Right forelimb (tissue), 1 donor: ENCODE data around the gene NBL1.

ENCODE experiments used
- DNase-seq: peaks from one replicate; pipeline ENCODE4 v3.0.0-alpha.2; 2018

NBL1 gene

DNA sequence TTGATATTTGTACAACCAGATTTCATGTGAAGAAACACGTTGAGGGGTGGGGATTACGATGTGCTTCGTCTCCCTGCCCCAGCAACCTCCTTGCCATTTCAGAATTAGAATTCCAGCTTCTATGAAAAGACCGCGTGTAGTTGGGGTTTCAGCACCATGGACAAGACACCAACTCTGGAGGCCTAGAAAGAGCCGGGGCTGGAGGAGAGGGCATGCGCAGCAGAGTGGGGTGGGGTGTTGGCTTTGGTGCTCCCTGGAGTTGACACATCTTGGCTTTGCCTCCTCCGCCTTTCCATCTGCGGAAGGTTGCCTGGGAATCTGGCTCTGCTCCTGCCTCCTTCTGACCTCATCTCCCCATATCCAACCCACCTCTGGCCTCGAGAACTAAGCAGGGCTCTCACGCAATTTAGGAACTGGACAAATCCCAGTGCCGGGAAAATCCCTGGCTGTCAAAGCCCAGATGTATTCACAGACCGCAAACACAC lies 32.4 kb downstream of the NBL1 start:
- DNase-seq: peak; percentile 74

DNA sequence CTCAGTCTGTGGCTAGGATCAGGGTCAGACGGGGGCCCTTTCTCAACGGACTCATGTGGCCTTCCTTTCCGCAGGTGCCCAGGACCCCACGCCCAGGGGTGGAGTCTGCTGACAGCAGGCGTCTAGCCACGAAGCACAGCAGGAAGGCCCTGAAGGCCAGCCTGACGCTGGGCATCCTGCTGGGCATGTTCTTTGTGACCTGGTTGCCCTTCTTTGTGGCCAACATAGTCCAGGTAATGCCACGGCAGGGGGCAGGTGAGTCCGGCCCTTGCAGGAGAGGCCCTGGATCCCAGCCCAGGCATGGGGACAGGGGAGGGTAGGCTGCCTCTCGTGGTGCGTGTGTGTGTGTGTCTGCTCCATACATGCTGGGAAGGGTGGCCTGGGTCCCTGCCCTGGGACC lies 34.4 kb downstream of the NBL1 start:
- no peak for DNase-seq

DNA sequence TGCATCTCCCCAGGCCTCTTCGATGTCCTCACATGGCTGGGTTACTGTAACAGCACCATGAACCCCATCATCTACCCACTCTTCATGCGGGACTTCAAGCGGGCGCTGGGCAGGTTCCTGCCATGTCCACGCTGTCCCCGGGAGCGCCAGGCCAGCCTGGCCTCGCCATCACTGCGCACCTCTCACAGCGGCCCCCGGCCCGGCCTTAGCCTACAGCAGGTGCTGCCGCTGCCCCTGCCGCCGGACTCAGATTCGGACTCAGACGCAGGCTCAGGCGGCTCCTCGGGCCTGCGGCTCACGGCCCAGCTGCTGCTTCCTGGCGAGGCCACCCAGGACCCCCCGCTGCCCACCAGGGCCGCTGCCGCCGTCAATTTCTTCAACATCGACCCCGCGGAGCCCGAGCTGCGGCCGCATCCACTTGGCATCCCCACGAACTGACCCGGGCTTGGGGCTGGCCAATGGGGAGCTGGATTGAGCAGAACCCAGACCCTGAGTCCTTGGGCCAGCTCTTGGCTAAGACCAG lies 34.9 kb downstream of the NBL1 start:
- DNase-seq: no peak

DNA sequence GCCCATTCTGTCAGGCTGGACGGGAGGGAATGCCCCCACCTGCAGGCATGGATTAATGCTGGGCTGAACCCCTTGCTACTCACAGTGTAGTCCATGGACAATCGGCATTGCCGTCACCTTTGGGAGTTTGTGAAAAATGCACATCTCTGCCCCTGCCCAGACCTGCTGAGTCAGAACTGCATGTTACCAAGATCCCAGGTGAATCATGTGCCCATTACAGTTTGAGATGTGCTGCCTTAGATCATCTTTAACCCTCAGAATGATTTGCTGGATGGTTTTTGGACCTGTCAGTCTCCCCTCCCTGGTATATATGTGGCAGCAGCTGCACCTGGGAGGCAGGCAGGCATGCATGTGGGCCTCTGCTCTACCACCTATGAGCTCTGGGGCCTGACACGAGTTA lies 35.6 kb downstream of the NBL1 start:
- DNase-seq: no peak

DNA sequence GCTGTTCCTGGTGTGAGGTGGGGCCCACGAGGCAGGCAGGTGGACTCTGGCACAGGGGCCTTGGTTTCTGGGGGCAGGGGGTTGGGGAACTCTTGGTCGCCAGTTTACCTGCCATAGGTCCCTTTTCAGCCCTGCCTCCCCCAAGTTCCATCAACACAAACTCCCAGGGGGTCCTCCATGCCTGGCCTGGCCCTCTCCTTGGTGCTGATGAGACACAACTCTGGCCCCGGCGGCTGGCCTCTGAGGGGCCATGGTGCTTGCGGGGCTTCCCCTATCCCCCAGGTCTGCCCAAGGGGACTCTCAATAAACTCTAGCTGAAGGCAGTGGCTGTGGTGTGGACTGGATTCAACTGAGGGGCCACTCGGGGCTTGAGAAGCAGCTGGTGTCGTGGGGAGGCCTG lies 36.5 kb downstream of the NBL1 start:
- no peak for DNase-seq

DNA sequence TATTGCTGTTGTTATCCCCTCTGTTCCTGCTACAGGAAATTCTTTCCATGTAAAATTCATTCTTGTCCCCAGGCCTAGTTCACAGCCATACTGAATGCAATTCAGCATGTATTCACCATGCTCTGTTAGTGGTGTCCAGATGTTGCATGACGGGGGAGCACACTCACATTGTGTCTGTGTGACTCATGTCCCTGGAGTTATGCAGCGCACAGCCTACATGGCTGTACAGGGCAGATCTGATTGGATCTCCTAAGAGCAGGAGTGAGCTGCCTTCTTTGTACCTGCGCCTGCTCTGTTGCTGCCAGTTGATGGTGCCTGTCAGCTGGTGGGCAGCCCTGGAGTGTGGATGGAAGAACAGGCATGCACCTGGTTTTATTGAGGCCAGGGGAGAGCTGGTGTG lies 38.1 kb downstream of the NBL1 start:
- DNase-seq: no peak

DNA sequence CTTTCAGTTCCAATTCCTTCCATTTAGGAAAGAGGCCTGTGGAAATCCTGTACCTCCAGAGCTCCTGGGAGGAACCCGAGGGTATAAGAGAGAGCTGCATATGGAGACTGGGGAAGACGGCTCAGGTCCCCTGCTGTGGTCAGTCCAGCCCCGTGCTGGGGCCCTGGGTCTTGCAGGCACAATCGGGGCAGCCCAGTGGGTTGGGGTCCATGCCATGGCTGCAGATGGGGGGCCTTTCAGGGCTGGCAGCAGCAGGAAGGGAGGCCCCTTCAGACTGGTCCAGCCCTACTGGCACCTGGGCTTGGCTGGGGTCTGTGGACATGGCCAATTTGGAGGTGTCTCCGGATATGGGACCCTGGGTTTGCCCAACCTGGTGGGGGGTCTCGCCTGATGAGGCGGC lies 38.8 kb downstream of the NBL1 start:
- DNase-seq: no peak

DNA sequence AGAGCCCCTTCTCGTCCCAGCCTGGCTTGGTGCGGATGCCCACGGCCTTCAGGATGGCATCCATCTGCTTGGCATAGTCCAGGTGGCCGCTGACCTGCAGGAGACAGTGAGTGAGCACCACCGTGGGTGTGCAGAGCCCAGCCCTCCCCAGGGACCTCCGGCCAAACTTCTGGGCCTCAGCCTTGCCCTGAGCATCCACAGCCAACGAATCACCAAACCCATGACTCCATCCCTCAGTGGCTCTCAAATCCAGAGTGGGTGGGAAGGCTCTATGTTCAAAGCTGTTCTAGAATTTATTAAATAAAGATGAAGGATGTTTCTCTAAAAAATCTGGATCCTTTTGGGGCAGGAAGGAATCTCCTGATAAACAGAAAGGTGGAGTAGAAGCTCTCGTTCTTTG lies 39.2 kb downstream of the NBL1 start:
- no peak for DNase-seq

DNA sequence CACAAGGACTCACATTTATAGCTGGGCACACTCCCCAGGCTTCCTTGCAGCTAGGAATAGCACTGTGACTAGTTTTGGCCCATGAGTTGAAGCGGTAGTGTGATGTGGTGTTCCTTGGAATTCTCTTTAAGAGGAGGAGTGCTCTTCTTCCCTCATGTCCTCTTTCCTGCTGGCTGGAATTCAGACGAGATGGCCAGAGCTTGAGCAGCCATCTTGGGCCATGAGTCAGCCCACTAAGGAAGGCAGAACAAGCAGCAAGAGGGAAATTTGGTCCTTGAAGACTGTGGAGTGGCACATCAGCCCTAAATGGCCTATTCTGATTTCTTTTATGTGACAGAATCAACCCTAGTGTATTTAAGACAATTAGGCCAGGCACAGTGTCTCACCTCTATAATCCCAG lies 40.6 kb downstream of the NBL1 start:
- DNase-seq: no peak

DNA sequence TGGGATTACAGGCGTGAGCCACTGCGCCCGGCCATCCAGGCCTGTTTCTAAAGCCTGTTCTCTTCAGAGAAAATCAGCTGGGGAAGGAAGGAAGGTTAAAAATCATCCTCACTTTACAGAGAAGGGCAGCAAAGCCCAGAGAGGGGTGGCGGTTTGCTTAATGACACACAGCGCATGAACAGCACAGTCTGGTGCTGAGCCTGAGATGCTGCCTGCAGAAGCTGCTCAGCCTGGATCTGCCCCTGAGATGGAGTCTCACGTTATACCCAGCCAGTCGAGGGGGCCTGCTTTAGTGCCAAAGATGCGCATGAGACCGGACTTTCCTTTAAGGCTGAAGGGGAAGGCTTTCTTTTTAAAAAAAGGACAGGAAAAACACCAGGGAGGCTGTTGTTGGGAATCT lies 41.9 kb downstream of the NBL1 start:
- no peak for DNase-seq

DNA sequence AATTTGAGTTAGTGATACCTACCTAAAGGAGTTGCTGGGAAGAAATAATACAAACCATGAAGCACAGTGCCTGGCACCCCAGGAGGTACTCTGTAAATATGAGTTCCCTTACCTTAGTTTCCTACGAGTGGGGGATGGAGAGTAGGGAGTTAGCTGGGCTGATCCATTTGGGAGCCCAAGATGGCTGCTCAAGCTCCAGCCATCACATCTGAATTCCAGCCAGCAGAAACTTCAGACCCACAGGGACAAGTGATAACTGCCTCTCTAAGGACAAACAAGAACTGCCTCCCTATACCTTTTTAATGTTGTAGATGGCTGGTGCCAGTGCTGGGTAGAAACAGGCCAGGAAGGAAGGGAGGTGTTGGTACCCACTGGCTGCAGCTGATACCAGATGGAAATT lies 43.3 kb downstream of the NBL1 start:
- no peak for DNase-seq

DNA sequence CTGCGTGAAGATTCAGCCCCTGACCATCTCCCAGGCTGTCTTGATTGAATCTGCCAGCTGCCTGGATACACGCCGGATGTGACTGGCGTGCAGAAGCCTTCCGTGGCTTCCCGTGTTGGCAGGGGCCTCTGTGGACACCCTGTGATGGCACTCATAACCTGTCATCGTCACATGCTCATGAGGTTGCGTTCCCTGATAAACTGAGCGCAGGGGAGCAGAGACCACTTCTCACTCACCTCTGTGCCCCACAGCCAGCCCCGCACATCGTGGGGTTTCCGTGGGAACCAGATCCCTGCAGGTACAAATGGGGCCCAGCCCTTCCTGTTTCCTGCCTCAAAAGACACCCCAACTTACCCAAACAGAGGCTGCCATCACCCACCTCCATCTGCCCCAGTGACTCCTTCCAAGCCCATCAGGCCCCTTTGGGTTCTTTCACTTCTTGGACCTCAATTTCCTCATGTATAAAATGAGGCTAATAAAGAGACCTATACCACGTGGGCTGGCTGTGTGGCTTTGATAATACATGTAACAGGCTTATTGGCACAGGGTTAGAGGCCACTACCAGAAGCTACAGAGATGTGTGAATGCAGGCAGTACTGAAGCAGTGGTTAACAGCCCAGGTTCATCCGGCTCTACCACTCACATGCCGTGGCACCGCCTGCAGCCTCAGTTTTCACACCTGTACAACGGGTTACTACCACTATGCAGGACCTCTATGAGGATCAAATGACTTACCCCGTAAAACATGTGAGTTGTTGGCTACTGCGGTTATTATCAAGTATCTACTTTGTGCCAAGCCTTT lies 44.1 kb downstream of the NBL1 start:
- DNase-seq: no peak

DNA sequence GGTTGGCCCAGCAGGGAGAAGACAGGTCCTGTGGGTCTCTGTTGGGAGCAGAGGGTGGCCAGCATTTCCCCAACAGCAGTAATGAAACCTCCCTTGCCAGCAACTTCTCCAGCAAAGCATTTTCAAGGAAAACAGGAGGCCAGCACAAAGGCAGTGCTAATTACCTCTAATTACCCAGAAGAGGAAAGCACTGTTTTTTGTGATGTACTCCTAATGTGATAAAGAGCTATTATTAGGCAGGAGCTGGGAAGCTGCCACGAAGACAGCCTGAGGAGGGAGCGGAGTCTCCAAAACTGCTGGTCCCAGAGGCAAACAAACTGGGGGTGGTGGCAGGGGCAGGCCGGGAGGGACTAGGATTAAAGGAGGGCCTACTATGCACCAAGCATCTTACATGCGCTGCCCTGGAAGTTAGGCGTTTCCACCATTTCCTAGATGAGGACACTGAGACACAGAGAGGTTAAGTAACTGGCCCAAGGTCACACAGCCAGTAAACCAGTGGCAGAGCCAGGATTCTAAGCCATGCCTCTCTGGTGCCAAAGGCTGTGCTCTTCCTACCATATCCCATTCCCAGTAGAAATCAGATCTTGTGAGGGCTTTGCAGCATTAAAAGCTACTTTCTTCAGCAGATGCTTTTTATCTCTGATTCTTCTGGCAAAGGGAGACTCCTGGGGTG lies 45.1 kb downstream of the NBL1 start:
- DNase-seq: no peak

DNA sequence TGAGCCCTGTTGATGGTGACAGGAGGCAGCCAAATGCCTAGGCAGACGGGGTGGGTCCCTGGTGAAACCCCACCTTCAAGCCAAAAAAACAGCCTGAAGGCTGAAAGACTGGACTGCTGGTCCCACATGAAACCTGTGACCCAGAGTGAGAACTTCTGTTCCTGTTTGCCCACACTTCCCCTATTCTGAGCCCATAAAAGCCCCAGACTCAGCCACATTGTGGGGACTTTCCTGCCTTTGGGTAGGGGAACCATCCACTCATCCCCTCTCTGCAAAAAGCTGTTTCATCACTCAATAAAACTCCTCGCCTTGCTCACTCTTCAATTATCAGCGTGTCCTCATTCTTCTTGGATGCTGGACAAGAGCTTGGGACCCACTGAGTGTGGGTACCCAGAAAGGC lies 45.7 kb downstream of the NBL1 start:
- no peak for DNase-seq

DNA sequence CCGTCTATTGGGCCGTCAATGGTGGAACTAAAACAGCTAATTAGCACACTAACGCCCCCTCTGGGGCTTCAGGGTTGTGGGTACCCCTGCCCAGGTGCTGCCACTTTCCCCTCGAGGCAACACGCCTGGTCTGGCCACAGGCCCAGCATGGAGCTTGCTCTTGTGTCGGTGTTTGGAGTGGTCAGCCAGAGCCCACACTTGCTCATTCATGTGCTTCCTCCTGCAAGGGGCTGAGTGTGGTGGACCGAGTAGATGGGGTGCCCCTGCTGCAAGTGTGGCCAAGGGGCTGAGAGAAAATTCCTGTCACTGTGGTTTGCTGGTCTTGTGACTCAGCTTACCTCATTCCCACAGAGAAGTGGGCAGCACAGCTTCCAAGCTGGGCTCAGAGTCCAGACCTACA lies 46.2 kb downstream of the NBL1 start:
- no peak for DNase-seq

DNA sequence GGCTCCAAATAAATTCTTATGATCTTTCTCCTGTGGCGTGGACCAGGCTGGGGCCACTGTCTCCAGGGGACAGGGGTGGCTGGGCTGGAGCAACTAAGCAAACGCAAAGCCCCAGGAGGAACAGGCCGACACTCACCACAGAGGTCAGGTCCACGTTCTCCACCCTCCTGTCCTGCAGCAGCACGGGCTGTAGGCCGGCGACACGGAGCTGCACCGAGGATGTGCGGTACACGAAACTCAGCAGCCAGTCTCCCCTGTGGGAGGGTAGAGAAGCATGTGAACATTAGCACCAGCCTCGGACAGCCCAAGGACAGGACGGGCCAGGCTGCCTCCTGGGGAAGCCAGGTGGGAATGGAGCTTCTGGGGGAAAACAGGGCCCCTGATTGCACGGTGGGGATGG lies 50.2 kb downstream of the NBL1 start:
- no peak for DNase-seq

DNA sequence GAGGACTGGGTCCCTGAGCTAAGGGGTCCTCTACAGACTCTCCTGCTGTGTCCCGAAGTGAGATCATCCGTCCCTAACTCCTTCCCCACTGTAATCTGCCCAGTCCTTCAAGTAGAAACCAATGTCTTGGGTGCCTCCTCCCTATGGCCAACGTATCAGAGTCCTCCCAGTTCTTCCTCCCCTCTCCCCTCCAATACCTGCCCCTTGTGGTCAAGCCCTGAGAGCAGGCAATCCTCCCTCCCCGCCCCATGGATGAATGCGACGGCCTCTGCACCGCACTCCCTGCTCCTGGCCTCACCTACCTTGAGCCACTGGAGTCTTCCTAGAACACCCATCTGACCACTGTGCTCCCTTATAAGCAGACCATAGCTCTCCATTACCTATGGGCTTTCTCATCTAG lies 51.7 kb downstream of the NBL1 start:
- no peak for DNase-seq

DNA sequence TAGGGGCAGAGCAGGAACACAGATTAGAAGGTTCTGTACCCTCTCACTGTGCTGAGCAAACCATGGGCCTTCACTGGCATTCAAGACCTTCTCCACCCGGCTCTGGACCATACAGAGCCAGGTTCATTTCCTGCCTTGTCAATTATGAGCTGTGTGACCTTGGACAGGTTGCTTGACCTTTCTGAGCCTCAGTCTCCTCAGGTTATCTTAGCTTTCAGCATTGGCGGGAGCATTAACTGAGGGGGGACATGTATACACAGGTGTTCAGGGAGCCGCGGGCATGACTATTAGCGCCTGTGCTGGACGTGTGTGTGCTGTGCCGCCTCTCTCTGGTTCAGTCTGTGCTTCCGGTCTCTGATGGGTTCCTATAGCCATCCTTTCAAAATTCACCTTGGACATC lies 52.7 kb downstream of the NBL1 start:
- no peak for DNase-seq

DNA sequence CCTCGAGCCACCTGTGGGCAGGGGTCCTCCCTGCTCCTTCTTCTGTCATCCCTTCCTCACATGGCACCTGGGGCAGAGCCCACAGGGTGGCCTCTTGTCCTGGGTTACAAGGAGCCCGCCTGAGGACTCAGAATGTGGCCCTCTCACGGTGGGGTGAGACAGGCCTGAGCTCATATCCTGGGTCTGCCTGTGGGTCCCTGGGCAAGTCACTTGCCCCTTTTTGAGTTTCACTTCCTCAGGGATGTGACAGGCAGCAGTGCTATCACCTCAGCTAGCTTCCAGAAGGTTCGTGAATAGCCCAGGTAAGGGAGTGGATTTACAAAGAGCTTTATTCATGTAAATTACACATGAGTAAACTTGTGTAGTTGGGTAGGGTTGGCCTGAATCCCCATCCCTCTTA lies 54.1 kb downstream of the NBL1 start:
- no peak for DNase-seq

DNA sequence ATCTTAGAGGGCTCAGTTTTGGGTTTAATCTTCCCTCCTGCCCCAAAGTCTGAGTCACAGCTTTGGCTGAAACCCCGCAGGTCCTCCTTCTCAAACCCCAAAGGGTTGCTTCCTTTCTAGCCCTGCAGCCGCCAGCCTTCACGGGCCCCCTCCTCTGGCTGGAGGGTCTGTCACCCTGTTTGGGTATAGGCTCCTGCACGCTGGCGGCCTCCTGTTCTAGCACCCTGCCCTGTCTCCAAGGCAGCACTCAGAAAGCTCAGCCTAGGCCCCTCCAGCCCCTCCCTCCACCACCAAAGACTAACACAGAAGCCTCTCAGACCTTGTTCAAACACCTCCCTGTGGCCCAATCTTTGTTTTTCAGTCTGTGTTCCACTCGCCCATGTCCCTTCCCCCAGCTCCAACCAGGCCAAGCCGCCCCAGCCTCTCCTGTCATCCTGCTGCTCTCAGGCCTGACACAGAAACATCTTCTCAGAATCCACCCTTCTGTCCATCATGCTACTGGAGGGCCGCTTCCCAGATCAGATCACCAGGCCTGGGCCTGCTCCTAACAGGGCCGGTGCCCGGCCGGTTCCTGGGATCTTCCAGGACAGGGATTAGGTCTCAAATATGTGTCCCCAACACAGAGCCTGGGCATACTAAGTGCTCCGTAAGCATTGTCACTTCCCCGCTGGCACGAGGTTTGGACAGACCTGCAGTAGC lies 56.1 kb downstream of the NBL1 start:
- DNase-seq: no peak

DNA sequence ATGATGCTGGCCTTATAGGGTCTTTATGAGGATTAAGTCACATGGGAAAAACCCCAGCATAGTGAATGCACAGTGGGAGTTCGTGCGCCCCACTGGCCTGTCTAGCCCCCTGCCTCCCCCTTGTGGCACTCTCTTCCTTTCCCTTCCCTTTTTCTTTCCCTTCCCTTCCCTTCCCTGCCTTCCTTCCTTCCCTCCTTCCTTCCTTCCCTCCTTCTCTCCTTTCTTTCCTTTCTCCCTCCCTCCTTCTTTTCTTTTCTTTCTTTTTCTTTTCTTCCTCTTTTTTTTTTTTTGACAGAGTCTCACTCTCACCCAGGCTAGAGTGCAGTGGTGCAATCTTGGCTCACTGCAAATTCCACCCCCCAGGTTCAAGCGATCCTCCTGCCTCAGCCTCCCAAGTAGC lies 59.2 kb downstream of the NBL1 start:
- no peak for DNase-seq

DNA sequence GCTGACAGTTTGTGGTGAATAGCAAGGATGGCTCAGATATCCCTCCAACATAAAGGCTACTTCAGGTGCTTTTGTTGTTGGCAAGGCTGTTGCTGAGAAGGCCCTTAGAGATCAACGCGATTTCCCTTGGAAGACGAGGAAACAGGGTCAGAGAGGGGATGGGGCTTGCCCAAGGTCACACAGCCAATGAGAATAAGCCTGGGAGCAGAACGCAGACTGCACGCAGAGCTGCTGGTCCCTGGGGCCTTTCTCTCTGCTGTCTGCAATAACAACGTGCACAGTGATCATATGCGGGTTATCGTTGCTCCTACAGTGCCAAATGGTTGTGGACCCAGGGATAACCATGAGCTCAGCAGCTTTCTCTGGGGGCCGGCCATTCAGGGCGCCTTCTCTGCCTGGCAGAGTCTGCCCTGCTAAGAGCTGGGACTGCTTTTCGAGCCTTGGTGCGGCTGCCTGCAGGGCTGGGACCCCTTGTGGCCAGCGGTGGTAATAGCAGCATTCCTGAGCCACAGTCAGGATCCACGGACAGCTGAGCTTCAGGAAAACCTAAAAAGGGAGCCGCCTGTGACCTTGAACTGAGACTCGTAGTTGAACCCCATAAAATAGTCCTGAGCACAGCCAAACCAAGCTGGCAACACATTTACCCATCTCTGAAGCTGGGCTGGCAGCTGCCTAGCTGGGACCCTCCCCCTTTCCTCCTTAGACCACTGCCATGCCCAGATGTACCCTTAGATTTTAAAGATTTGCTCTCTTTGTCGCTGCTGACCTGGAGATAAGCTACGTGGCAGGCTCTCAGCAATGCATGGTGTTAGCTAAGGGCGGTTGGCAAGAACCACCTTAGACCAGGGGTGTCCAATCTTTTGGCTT lies 60.4 kb downstream of the NBL1 start:
- peak; percentile 80 for DNase-seq

DNA sequence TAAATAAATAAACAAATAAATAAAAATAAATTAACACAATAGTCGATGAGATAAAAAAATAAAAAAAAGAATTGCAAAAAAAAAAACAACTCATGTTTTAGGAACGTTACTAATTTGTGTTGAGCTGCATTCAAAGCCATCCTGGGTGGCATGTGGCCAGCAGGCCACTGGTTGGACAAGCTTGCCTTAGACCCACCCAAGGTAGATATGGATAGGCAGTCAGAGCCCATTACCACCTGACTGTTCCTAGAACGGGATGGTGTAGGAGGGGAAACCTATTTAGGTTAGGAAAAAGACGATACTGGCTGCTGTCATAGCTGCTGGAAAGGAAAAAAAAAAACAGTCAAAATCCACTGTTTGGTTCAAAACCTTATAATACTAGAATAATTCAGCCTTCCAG lies 61.4 kb downstream of the NBL1 start:
- DNase-seq: no peak
